Measurements from ENCODE around the gene SLC34A2. TPM values are rescaled to one million over a fixed set of nuclear protein-coding genes. Genes with fewer than 3 reads are reported as not detected.
A peak's percentile ranks its signal among the peaks of the same experiment; 100 is the strongest.
"Not testable (repeated sequence)": the region's sequence is repeated elsewhere in the genome, so short reads cannot be mapped to it uniquely, and the experiment has no call there.

SLC34A2 gene
- total RNA-seq (not detected), polyA plus RNA-seq (not detected)

DNA sequence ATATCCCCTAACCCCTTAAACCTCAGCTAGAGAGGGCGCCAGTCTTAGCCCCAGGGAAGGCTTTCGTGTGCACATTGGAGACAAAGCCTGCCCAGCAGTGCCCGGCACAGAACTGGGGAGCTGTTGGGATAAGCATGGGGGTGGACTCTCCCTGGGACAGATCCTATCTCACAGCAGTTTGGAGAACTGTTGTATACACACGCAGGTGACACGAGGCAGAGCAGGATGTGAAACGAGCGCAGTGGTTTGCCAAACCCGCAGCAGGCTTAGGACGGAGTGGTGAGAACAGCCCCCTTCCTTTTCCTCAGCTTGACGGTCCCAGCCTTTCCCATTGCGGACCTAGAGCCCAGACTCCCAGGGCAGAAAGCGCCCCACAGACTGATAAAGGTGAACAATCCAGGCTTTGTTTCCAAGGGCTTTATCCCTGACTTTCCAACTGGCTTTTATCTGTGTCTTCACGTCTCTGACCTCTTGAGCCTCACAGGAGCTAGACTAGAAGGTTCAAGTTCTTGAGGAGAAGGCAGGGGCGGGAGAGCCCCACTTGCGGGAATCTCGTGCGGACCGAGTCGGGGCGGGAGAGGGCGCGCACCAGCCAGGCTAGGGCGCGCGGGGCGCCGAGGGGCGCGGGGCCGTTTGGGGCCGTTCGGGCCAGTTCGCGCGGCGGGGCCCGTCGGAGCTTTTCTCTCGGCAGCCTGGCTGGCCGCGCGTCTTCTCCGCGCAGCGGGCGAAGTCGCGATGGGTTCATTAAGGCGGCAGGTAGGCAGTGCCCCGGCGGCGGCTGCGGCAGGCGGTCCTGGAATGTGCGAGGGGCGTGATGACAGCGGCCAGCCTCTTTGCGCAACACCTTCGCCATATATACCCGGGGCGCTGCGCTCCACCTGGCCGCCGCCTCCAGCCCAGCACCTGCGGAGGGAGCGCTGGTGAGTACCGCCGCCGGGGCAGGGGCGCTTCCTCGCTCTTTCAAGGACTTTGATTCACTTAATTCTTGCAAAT, at the start of gene SLC34A2:
Gene SLC34A2 (plus strand): TSS at position 881 of the 993 bp plus-strand sequence. CDS start 6,650 bp downstream, outside the sequence.
- H3K36me3 ChIP-seq (ENCODE audit: insufficient read depth, low read length) = no peaks in the 10 kb centered on the region
- no peaks in the 10 kb centered on the region for H3K9me3 ChIP-seq (ENCODE audit: control insufficient read depth in 1 of 2, low read length in 2 of 2)
- peaks cover 0 to 2% (median 0%) of the 10 kb centered on the region in 8 donors for H3K9me3 Mint-ChIP-seq
- H3K4me1 Mint-ChIP-seq = peaks cover 2 to 15% (median 8%) of the 10 kb centered on the region in 4 donors
- H3K4me1 ChIP-seq (ENCODE audit: insufficient read depth, low read length) = no peaks in the 10 kb centered on the region
- peaks cover 3% of the 10 kb centered on the region for H3K27me3 ChIP-seq (ENCODE audit: insufficient read depth, low read length)
- intact Hi-C loops (cut with micrococcal nuclease) = no loop called here
- no peak within 1 kb of the TSS for H3K4me3 ChIP-seq (ENCODE audit: low read length in 2 of 2)
- H3K27ac ChIP-seq (ENCODE audit: low read depth, low read length) = no peak within 1 kb of the TSS
- DNase-seq = no peak
- ChIA-PET CTCF (ENCODE audit: partially characterized antibody) (no interaction called here), POLR2A (ENCODE audit: partially characterized antibody) (no interaction called here)
- no peak within 1 kb of the TSS for H3K27ac Mint-ChIP-seq
- H3K27me3 Mint-ChIP-seq = peaks cover 26 to 29% of the 10 kb centered on the region in 2 donors
- H3K36me3 Mint-ChIP-seq = no peaks in the 10 kb centered on the region
- H3K4me3 Mint-ChIP-seq = peak within 1 kb of the TSS in 3 of 8 donors; percentile 5 to 14 (median 13)

GRCh38 chr4:25608644-25609043, 47.0 kb upstream of the SLC34A2 start:
- Histone ChIP-seq H3K36me3 (ENCODE audit: insufficient read depth, low read length) (no peaks in the 10 kb centered on the region), H3K9me3 (ENCODE audit: control insufficient read depth in 1 of 2, low read length in 2 of 2) (no peaks in the 10 kb centered on the region), H3K4me1 (ENCODE audit: insufficient read depth, low read length) (no peaks in the 10 kb centered on the region), H3K4me3 (ENCODE audit: low read length in 2 of 2) (no peak overlapping the region), H3K27me3 (ENCODE audit: insufficient read depth, low read length) (no peaks in the 10 kb centered on the region), H3K27ac (ENCODE audit: low read depth, low read length) (no peak overlapping the region)
- H3K4me1 Mint-ChIP-seq = no peaks in the 10 kb centered on the region
- peaks cover 1 to 7% of the 10 kb centered on the region in 2 donors for H3K27me3 Mint-ChIP-seq
- POLR2A ChIA-PET (ENCODE audit: partially characterized antibody) = no interaction called here
- CTCF ChIA-PET (ENCODE audit: partially characterized antibody) = no interaction called here
- H3K4me3 Mint-ChIP-seq = no peak overlapping the region
- DNase-seq = no peak
- H3K27ac Mint-ChIP-seq = no peak overlapping the region
- intact Hi-C loops (cut with micrococcal nuclease) = no loop called here
- H3K9me3 Mint-ChIP-seq = peaks cover 0 to 2% (median 0%) of the 10 kb centered on the region in 8 donors
- no peaks in the 10 kb centered on the region for H3K36me3 Mint-ChIP-seq

DNA sequence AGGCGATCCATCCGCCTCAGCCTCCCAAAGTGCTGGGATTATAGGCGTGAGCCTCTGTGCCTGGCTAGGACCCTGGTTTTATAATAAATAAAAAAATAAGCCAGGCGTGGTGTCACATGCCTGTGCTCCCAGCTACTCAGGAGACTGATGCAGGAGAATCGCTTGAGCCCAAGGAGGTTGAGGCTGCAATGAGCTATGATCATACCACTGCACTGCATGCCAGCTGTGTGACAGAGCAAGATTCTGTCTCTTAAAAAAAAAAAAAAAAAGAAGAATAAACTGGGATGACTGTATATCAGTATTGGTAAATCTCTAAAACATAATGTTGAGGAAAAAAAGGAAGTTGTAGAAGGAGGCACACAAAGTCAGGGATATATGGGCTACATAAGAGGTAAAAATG, 45.7 kb upstream of the SLC34A2 start:
- H3K4me1 ChIP-seq (ENCODE audit: insufficient read depth, low read length) = no peaks in the 10 kb centered on the region
- no peaks in the 10 kb centered on the region for H3K9me3 ChIP-seq (ENCODE audit: control insufficient read depth in 1 of 2, low read length in 2 of 2)
- Mint-ChIP-seq H3K4me3 (no peak overlapping the region), H3K9me3 (peaks cover 0 to under 1% (median 0%) of the 10 kb centered on the region in 8 donors), H3K27ac (no peak overlapping the region), H3K4me1 (no peaks in the 10 kb centered on the region), H3K36me3 (no peaks in the 10 kb centered on the region), H3K27me3 (peaks cover under 1 to 4% of the 10 kb centered on the region in 2 donors)
- H3K27me3 ChIP-seq (ENCODE audit: insufficient read depth, low read length) = no peaks in the 10 kb centered on the region
- ChIA-PET CTCF (ENCODE audit: partially characterized antibody) (interaction anchor here (0.7 kb wide), 1 partner anchor 240 kb away, joined by 3 read pairs; no protein-coding TSS in a partner anchor), POLR2A (ENCODE audit: partially characterized antibody) (no interaction called here)
- no peak overlapping the region for H3K4me3 ChIP-seq (ENCODE audit: low read length in 2 of 2)
- no peak overlapping the region for H3K27ac ChIP-seq (ENCODE audit: low read depth, low read length)
- intact Hi-C loops (cut with micrococcal nuclease) = no loop called here
- no peaks in the 10 kb centered on the region for H3K36me3 ChIP-seq (ENCODE audit: insufficient read depth, low read length)
- no peak for DNase-seq

GRCh38 chr4:25613613-25614012, 42.0 kb upstream of the SLC34A2 start:
- intact Hi-C loops (cut with micrococcal nuclease); H3K27me3 ChIP-seq (ENCODE audit: insufficient read depth, low read length); H3K36me3 Mint-ChIP-seq; CTCF ChIA-PET (ENCODE audit: partially characterized antibody); DNase-seq; H3K27ac ChIP-seq (ENCODE audit: low read depth, low read length); H3K4me3 ChIP-seq (ENCODE audit: low read length in 2 of 2); H3K4me3 Mint-ChIP-seq; H3K4me1 Mint-ChIP-seq; H3K4me1 ChIP-seq (ENCODE audit: insufficient read depth, low read length); POLR2A ChIA-PET (ENCODE audit: partially characterized antibody); H3K36me3 ChIP-seq (ENCODE audit: insufficient read depth, low read length); H3K9me3 Mint-ChIP-seq; H3K27ac Mint-ChIP-seq; H3K9me3 ChIP-seq (ENCODE audit: control insufficient read depth in 1 of 2, low read length in 2 of 2); H3K27me3 Mint-ChIP-seq: not testable (repeated sequence)

DNA sequence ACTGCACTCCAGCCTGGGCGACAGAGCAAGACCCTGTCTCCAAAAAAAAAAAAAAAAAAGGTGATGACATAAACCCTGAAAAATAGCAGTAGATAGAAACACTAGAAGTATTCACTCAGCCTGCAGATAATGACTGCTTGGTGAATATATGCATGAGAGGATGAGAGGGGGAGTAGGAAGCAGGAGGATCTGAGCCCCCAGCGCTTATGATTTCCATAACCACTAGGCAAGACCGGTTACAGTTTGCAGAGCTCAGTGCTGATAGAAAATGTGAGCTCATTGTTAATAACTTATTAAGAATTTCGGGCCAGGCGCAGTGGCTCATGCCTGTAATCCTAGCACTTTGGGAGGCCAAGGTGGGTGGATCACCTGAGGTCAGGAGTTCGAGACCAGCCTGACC, 40.8 kb upstream of the SLC34A2 start:
- peaks cover 0 to 2% of the 10 kb centered on the region in 2 donors for H3K27me3 Mint-ChIP-seq
- intact Hi-C loops (cut with micrococcal nuclease) = no loop called here
- Histone ChIP-seq H3K36me3 (ENCODE audit: insufficient read depth, low read length) (no peaks in the 10 kb centered on the region), H3K9me3 (ENCODE audit: control insufficient read depth in 1 of 2, low read length in 2 of 2) (no peaks in the 10 kb centered on the region), H3K4me3 (ENCODE audit: low read length in 2 of 2) (no peak overlapping the region), H3K27ac (ENCODE audit: low read depth, low read length) (no peak overlapping the region), H3K4me1 (ENCODE audit: insufficient read depth, low read length) (no peaks in the 10 kb centered on the region), H3K27me3 (ENCODE audit: insufficient read depth, low read length) (no peaks in the 10 kb centered on the region)
- no peaks in the 10 kb centered on the region for H3K36me3 Mint-ChIP-seq
- no peak overlapping the region for H3K4me3 Mint-ChIP-seq
- no peak for DNase-seq
- ChIA-PET CTCF (ENCODE audit: partially characterized antibody) (no interaction called here), POLR2A (ENCODE audit: partially characterized antibody) (no interaction called here)
- H3K9me3 Mint-ChIP-seq = no peaks in the 10 kb centered on the region
- no peak overlapping the region for H3K27ac Mint-ChIP-seq
- H3K4me1 Mint-ChIP-seq = no peaks in the 10 kb centered on the region

GRCh38 chr4:25621027-25621930, 34.4 kb upstream of the SLC34A2 start:
- H3K36me3 ChIP-seq (ENCODE audit: insufficient read depth, low read length) = no peaks in the 10 kb centered on the region
- ChIA-PET POLR2A (ENCODE audit: partially characterized antibody) (no interaction called here), CTCF (ENCODE audit: partially characterized antibody) (no interaction called here)
- no peaks in the 10 kb centered on the region for H3K27me3 ChIP-seq (ENCODE audit: insufficient read depth, low read length)
- intact Hi-C loops (cut with micrococcal nuclease) = no loop called here
- H3K9me3 Mint-ChIP-seq = peaks cover 0 to 1% (median 0%) of the 10 kb centered on the region in 8 donors
- no peak overlapping the region for H3K4me3 ChIP-seq (ENCODE audit: low read length in 2 of 2)
- H3K27me3 Mint-ChIP-seq = peaks cover 4 to 5% of the 10 kb centered on the region in 2 donors
- no peak overlapping the region for H3K4me3 Mint-ChIP-seq
- no peaks in the 10 kb centered on the region for H3K4me1 ChIP-seq (ENCODE audit: insufficient read depth, low read length)
- no peaks in the 10 kb centered on the region for H3K36me3 Mint-ChIP-seq
- no peak for DNase-seq
- peaks cover 0 to 3% (median under 1%) of the 10 kb centered on the region in 4 donors for H3K4me1 Mint-ChIP-seq
- H3K27ac ChIP-seq (ENCODE audit: low read depth, low read length) = no peak overlapping the region
- no peaks in the 10 kb centered on the region for H3K9me3 ChIP-seq (ENCODE audit: control insufficient read depth in 1 of 2, low read length in 2 of 2)
- no peak overlapping the region for H3K27ac Mint-ChIP-seq

DNA sequence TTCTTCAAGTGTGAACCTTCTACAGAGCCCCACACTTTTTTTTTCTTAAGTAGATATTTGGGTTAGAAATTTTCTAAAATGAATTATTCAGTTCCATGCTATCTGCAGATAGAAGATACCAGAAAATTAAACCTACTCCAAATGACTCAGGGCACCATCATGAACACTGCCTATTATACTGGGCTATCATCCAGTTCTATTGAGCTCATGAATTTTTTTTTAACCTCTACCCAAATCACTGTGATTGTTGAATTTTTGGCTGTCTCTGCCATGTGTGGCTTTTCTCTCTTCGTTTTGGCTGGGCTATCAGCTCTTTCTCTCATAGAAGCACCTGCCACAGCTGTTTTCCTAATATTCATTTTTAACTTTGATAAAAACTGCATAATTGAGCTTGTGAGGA, 31.0 kb upstream of the SLC34A2 start:
- Histone ChIP-seq H3K9me3 (ENCODE audit: control insufficient read depth in 1 of 2, low read length in 2 of 2) (no peaks in the 10 kb centered on the region), H3K4me1 (ENCODE audit: insufficient read depth, low read length) (no peaks in the 10 kb centered on the region), H3K27ac (ENCODE audit: low read depth, low read length) (no peak overlapping the region), H3K36me3 (ENCODE audit: insufficient read depth, low read length) (no peaks in the 10 kb centered on the region), H3K27me3 (ENCODE audit: insufficient read depth, low read length) (no peaks in the 10 kb centered on the region), H3K4me3 (ENCODE audit: low read length in 2 of 2) (no peak overlapping the region)
- Mint-ChIP-seq H3K4me3 (no peak overlapping the region), H3K27ac (no peak overlapping the region), H3K36me3 (no peaks in the 10 kb centered on the region), H3K4me1 (peaks cover 0 to 3% (median under 1%) of the 10 kb centered on the region in 4 donors), H3K27me3 (peaks cover 4 to 5% of the 10 kb centered on the region in 2 donors), H3K9me3 (peaks cover 0 to 1% (median 0%) of the 10 kb centered on the region in 8 donors)
- CTCF ChIA-PET (ENCODE audit: partially characterized antibody) = no interaction called here
- DNase-seq = no peak
- POLR2A ChIA-PET (ENCODE audit: partially characterized antibody) = no interaction called here
- intact Hi-C loops (cut with micrococcal nuclease) = no loop called here
